ENCODE data around the gene ARID5A.

Gene ARID5A

GRCh38 chr2:96506016-96506906 lies 30.3 kb upstream of the ARID5A start:
- no peak for DNase-seq (ENCODE audit: insufficient read length, low spot score)
- TF ChIP-seq SPI1 (IDR thresholded peaks at IDR 0.05; ENCODE audit: low read depth, low read length) (no peak), PAX5 (IDR thresholded peaks at IDR 0.05; ENCODE audit: insufficient read depth, low read length, severe bottlenecking) (no peak), POLR2AphosphoS5 (IDR thresholded peaks at IDR 0.05; ENCODE audit: low read depth, low read length) (no peak), POLR2A (IDR thresholded peaks at IDR 0.05; ENCODE audit: low read depth, low read length) (no peak), TAF1 (IDR thresholded peaks at IDR 0.05; ENCODE audit: low read depth, low read length) (no peak), POU2F2 (IDR thresholded peaks at IDR 0.05; ENCODE audit: low read depth, low read length) (no peak)
- FAIRE-seq = no peak

GRCh38 chr2:96506907-96507240 lies 29.7 kb upstream of the ARID5A start:
- no peak for FAIRE-seq
- DNase-seq (ENCODE audit: insufficient read length, low spot score) = no peak
- TF ChIP-seq POU2F2 (IDR thresholded peaks at IDR 0.05; ENCODE audit: low read depth, low read length) (no peak), TAF1 (IDR thresholded peaks at IDR 0.05; ENCODE audit: low read depth, low read length) (no peak), PAX5 (IDR thresholded peaks at IDR 0.05; ENCODE audit: insufficient read depth, low read length, severe bottlenecking) (no peak), SPI1 (IDR thresholded peaks at IDR 0.05; ENCODE audit: low read depth, low read length) (no peak), POLR2AphosphoS5 (IDR thresholded peaks at IDR 0.05; ENCODE audit: low read depth, low read length) (no peak)

GRCh38 chr2:96507957-96508520 lies 28.5 kb upstream of the ARID5A start:
- no peak for TF ChIP-seq PAX5 (IDR thresholded peaks at IDR 0.05; ENCODE audit: insufficient read depth, low read length, severe bottlenecking)
- FAIRE-seq (peak; percentile 77), DNase-seq (ENCODE audit: insufficient read length, low spot score) (peak; percentile 92)

- no peak for DNase-seq (ENCODE audit: insufficient read length, low spot score)
- no peak for TF ChIP-seq SPI1 (IDR thresholded peaks at IDR 0.05; ENCODE audit: low read depth, low read length)
- TF ChIP-seq POU2F2 (IDR thresholded peaks at IDR 0.05; ENCODE audit: low read depth, low read length) = no peak
- no peak for TF ChIP-seq TAF1 (IDR thresholded peaks at IDR 0.05; ENCODE audit: low read depth, low read length)
- TF ChIP-seq PAX5 (IDR thresholded peaks at IDR 0.05; ENCODE audit: insufficient read depth, low read length, severe bottlenecking) = no peak
- TF ChIP-seq POLR2A (IDR thresholded peaks at IDR 0.05; ENCODE audit: low read depth, low read length) = no peak
- TF ChIP-seq POLR2AphosphoS5 (IDR thresholded peaks at IDR 0.05; ENCODE audit: low read depth, low read length) = no peak
- FAIRE-seq = no peak
Measured at GRCh38 chr2:96508521-96509113, 27.9 kb upstream of the ARID5A start.

GRCh38 chr2:96509114-96509846 lies 27.3 kb upstream of the ARID5A start:
- peak; percentile 77 for DNase-seq (ENCODE audit: insufficient read length, low spot score)
- no peak for TF ChIP-seq SPI1 (IDR thresholded peaks at IDR 0.05; ENCODE audit: low read depth, low read length)
- no peak for TF ChIP-seq POU2F2 (IDR thresholded peaks at IDR 0.05; ENCODE audit: low read depth, low read length)
- TF ChIP-seq PAX5 (IDR thresholded peaks at IDR 0.05; ENCODE audit: insufficient read depth, low read length, severe bottlenecking) = no peak
- no peak for TF ChIP-seq POLR2AphosphoS5 (IDR thresholded peaks at IDR 0.05; ENCODE audit: low read depth, low read length)
- no peak for TF ChIP-seq TAF1 (IDR thresholded peaks at IDR 0.05; ENCODE audit: low read depth, low read length)
- no peak for TF ChIP-seq POLR2A (IDR thresholded peaks at IDR 0.05; ENCODE audit: low read depth, low read length)
- FAIRE-seq = peak; percentile 92

GRCh38 chr2:96509847-96510230 lies 26.7 kb upstream of the ARID5A start:
- DNase-seq (ENCODE audit: insufficient read length, low spot score) (no peak), FAIRE-seq (no peak)
- TF ChIP-seq SPI1 (IDR thresholded peaks at IDR 0.05; ENCODE audit: low read depth, low read length) (no peak), POLR2A (IDR thresholded peaks at IDR 0.05; ENCODE audit: low read depth, low read length) (no peak), PAX5 (IDR thresholded peaks at IDR 0.05; ENCODE audit: insufficient read depth, low read length, severe bottlenecking) (no peak)

- no peak for DNase-seq (ENCODE audit: insufficient read length, low spot score)
- FAIRE-seq = no peak
Measured at GRCh38 chr2:96510931-96511595, 25.5 kb upstream of the ARID5A start.

GRCh38 chr2:96511851-96512250 lies 24.7 kb upstream of the ARID5A start:
- TF ChIP-seq TAF1 (IDR thresholded peaks at IDR 0.05; ENCODE audit: low read depth, low read length) (no peak), POU2F2 (IDR thresholded peaks at IDR 0.05; ENCODE audit: low read depth, low read length) (no peak), POLR2AphosphoS5 (IDR thresholded peaks at IDR 0.05; ENCODE audit: low read depth, low read length) (no peak), POLR2A (IDR thresholded peaks at IDR 0.05; ENCODE audit: low read depth, low read length) (no peak), PAX5 (IDR thresholded peaks at IDR 0.05; ENCODE audit: insufficient read depth, low read length, severe bottlenecking) (no peak), SPI1 (IDR thresholded peaks at IDR 0.05; ENCODE audit: low read depth, low read length) (no peak)
- FAIRE-seq (no peak), DNase-seq (ENCODE audit: insufficient read length, low spot score) (no peak)

More at GRCh38 chr2:96510931-96511595, 25.5 kb upstream of the ARID5A start:
- TF ChIP-seq POU2F2 (IDR thresholded peaks at IDR 0.05; ENCODE audit: low read depth, low read length) = no peak
- TF ChIP-seq PAX5 (IDR thresholded peaks at IDR 0.05; ENCODE audit: insufficient read depth, low read length, severe bottlenecking) = no peak
- TF ChIP-seq POLR2AphosphoS5 (IDR thresholded peaks at IDR 0.05; ENCODE audit: low read depth, low read length) = no peak
- no peak for TF ChIP-seq TAF1 (IDR thresholded peaks at IDR 0.05; ENCODE audit: low read depth, low read length)
- TF ChIP-seq SPI1 (IDR thresholded peaks at IDR 0.05; ENCODE audit: low read depth, low read length) = no peak
- TF ChIP-seq POLR2A (IDR thresholded peaks at IDR 0.05; ENCODE audit: low read depth, low read length) = no peak

- no peak for DNase-seq (ENCODE audit: insufficient read length, low spot score)
- no peak for TF ChIP-seq PAX5 (IDR thresholded peaks at IDR 0.05; ENCODE audit: insufficient read depth, low read length, severe bottlenecking)
- FAIRE-seq = no peak
Measured at GRCh38 chr2:96512341-96512740, 24.2 kb upstream of the ARID5A start.
